GDM1 (cell line): Measurements from ENCODE around the gene CD44.

Source experiments
- DNase-seq: peaks from one replicate; lab custom pipeline; 2025; lab: John Stamatoyannopoulos, UW

The CD44 gene

GRCh38 chr11:35158701-35159510 lies 19.9 kb downstream of the CD44 start:
- no peak for DNase-seq

DNA sequence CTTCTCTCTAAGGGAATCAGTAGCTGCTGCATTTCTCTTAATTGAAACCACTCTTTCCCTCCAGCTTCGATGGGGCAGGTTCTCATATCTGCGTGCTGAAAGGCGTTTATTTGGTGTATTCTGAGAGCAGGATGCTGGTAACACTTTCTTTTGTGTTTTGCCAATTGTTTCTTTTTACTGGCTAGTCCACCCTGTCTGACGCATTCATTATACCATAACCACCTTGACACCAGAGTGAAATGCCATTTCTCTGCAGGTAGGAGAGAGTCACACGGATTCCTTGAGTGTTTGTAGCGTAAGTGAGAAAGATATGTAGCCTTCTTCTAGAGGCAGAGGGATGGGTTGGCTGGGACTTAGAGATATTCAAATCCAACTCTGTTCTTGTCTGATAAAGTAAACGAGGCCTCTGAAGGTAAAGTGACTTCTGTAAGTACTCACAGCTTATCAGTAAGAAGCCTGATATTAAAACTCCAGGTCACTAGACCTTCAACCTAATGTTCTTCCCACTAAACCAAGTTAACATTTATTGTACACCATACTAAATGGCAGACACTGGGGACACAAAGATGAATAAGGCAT lies 21.4 kb downstream of the CD44 start:
- no peak for DNase-seq

DNA sequence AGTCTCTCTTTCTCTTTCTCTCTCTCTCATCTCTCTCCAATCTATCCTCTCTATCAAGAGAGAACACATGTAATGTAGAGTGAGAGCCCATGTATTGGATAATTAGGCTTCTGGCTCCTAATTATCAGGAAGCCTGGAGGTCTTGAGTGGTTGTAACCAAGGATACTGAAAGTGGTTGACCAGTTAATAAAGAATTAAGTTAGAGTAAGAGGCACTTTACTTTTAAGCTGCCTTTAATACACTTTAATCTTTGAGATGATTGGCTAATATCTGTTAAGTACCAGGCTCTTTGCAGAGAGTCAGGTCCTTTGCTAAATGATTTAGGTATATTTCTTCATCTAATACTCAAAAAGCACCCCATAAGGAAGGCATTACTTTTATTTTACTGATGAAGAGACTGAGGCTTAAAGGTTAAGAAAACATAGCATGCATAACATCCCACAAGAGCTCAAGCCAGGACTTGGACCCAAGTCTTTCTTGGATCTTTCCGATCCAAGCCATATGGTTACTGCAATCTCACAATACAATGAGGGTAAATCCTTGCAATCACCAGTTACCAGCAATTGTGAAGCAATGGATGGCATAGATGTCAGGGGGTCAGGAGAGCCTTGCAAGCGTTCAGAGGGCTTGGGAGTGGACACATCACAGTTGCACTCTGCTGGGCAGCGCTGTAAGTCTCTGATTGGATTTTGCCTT lies 22.1 kb downstream of the CD44 start:
- DNase-seq: no peak

DNA sequence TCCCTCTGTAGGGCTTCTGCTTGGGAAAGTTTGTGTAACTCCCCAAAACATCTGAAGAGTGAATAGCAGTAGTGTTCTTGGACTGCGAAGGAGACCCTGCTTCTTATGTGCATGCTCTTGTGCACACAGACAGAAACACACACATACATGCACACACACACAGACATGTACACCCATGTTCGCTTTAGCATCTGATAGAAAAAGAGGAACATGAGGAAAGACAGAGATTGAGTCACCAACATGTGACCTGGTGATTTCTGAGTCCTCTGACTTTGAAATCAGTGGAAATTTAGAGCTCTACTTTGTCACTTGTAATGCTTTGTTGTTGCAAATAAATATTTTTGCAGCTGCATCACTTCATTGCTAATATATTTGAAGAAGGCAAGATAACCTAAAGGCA lies 23.8 kb downstream of the CD44 start:
- DNase-seq: no peak

DNA sequence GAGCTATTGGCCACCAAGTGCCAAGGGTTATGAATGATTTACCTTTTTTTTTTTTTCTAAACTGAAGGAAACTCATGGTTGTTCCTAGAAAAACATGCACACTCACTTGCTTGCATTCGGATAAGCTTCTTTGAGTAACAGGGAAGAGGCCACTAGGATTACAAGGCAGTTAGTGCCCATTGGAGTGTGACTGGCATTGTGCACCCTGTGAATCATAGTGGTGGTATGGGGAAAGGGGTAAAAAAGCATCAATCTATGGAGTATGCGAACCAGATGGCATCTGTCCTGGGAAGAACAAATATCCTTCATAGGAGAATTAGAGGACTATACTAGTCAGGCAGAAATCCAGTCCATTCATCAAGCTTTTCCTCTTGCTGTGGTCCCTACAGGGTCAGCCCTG lies 24.2 kb downstream of the CD44 start:
- DNase-seq: no peak

GRCh38 chr11:35163702-35164496 lies 24.9 kb downstream of the CD44 start:
- DNase-seq: no peak

GRCh38 chr11:35165030-35165422 lies 26.1 kb downstream of the CD44 start:
- DNase-seq: no peak

DNA sequence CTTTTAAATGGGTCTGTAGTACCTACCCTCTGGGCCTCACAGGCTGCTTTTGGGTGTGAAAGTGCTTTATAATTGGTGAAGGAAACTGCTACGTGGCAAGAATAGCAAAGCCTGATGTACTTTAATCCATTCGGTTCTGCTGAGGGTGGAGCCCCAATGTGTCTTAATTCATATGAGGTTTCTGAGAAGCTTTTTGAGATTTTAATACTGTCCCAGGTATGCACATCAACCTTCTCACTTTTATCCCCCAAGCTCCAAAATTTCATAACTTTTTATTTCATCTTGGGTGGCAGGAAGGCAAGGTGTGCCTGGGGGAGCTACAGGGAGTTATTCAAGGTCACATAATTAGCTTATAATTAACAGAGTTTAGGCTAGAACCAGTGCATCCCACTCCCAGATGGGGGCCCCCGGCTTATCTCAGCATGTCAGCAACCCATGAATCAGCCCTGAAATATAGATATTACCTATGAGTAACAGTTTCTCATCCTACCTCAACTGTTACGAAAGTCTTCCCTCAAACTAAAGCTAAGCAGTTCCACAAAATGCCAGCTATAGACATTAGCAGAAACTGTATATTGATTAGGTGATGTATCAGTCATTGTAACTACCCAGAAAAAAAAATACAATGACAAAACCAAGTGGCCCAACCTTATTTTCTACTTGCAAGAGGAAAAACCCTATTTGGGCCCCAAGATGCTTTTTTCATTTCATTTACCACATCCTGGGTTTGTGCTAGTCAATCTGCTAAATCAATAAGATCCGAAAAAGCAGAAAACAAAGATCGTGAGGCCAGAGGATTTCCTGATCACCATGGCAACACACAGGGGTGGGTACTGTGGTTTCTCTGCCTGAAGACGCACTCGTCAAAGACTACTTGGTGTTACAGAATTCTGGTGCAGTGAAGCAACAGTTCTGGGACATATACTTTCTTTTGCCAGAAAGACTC lies 26.7 kb downstream of the CD44 start:
- DNase-seq: peak; percentile 71

DNA sequence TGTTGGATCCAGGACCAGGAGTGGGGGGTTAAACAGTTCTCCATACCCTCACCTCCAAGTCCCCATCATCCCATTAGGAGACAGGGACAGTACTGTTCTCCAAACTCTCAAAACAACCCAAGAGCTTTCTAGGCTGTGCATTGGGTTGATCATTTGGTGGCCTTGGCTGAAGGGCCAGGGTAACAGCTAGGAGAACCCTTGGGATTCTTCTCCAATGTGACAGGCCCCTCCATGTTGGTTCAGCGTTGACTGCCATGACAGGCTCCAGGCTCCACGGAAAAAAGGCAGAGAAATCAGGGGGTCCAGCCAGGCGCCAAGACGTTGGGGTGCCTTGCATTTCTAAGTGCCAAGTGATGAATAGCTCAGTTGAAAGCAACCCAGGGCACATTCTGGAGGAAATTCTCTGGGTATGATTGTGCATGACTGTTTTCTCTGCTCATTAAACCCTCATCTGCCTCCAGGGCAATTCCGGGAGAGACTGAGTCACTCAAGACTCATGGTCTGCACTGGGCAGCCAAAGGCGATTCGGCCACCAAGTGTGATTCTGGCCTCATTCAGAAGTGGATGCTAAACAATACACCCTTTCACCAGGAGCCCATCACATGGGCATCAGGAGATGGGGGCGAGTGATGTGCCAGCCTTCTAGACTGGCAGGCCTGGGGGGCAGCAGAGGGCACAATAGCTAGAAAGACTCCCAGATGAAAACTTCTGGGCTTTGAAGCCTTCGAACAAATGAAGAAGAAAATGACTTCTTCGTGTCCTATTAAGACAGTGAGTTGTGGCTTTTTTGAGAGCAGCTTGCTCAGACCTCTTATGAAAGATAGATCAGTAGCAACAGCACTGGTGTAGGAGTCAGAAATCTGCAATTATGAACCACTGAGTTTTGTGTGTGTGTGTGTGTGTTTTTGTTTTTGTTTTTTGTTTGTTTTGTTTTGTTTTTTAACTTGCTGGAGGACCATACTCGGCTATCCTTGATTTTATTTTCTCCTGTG lies 27.7 kb downstream of the CD44 start:
- DNase-seq: no peak

DNA sequence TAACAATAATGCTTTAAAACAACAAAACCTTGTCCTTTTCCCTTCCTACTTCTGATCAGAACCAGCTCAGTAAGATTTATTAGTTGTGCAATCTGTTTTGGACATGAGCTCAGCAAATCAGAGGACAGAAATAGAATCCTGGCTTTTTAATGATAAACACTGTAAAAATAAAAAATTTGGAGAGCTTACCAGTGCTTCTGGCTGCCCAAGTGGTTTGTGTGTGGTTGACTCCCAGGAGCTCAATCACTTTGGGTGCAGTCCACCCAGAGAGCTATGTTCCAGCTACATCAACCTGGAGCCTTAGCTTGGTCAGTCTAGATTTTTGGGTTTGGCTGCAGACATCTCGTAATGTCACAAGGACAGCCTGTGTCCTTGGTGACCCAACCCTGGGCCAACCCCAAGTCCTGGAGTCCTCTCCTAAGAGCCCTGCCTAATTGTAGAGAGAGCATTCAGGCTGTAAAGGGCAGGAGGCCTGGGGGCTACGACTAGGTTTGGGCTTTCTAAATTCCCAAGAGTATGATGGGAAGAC lies 28.5 kb downstream of the CD44 start:
- DNase-seq: no peak

GRCh38 chr11:35168671-35169070 lies 29.7 kb downstream of the CD44 start:
- no peak for DNase-seq

DNA sequence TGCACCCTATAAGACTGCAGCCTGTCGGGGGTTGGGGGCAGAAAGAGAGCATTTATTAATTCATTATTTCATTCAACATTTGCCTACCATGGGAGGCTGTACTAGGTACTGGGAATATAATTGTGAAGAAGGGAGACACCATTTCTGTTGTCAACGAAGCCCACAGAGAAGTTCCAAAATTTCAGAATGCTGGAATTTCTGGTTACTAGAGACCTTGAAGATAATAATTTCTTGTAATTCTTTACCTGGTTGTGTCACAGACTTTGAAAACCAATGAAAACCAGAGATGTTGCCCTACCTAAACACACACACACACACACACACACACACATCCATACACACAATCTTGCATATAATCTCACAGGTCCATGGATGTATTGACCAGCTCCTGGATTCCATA lies 30.1 kb downstream of the CD44 start:
- no peak for DNase-seq

GRCh38 chr11:35169754-35170153 lies 30.8 kb downstream of the CD44 start:
- no peak for DNase-seq

GRCh38 chr11:35170503-35170902 lies 31.5 kb downstream of the CD44 start:
- no peak for DNase-seq

DNA sequence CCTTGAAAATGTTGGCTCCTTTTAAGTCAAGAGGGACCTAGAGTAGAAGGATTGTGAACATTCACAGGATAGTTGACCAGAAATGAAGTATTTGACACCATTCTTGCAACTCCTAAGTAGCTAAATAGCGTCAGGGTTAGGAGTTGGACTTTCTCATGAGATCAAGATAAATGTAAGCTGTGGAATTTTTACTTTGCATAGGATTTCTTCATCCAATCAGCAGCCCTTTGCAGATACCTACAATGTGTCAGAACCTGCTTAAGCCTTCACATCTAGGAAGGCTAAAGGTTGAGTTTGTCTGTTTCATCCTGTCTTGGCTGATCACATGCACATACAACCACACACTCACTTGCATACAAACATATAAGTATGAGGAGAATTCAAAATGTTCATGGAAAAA lies 32.3 kb downstream of the CD44 start:
- no peak for DNase-seq

DNA sequence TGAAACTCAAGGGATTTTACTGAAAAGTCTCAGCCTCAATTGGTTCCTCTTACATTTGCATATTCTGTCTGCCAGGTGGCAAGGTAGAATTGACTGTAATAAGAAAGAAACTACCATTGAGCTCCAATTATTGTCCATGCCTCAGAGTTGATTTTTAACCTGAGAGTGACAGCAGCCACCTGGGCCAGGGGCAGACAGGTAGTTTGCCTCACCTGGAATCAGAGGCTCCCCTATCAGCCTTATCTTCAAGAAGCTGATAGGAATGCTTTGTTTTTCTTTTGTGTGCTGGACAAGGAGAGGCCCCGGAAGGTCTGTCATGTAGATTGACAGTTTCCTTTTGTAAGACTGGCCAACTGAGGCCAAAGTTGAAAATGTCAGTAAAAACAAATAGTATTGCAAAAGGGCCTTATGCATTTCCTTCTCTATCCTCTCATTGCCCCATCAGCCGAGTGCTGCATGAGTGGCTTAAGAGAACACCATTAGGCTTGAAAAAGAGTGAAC lies 34.1 kb downstream of the CD44 start:
- no peak for DNase-seq

- DNase-seq: no peak
Observed at GRCh38 chr11:35173616-35174566, 34.9 kb downstream of the CD44 start.

DNA sequence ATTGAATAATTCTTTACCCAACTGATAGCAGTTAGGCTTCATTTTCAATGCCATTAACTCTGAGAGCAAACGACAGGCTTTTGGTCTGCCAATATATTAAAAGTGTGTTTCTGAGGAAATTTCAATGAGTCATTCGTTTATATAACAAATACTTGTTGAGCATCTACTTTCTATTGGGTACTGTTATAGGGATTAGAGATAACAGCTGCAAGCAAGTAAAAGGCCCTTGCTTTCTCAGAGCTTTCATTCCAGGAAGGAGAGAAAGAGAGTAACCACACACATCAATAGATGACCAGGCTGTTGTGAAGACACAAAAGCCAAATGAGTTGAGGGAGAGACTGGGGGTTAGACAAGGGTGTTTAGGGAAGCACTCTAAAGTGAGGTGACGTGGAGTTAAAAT lies 35.7 kb downstream of the CD44 start:
- DNase-seq: no peak
